Mesendoderm (in vitro differentiated cells): Measurements from ENCODE around the gene CFAP99.

Experiments
- DNase-seq: peaks from one replicate; pipeline ENCODE4 v3.0.0; 2013
- H2AK5ac ChIP-seq: 2 replicates; pipeline ENCODE4 v1.6.1; 2013; ENCODE audit warnings: low read length, inconsistent platforms
- H2BK120ac ChIP-seq: 2 replicates; pipeline ENCODE4 v1.6.1; 2013; ENCODE audit warnings: low read depth, mild to moderate bottlenecking, low read length, moderate library complexity, mixed read lengths
- H2BK15ac ChIP-seq: replicated peaks from 2 replicates; pipeline ENCODE4 v1.6.1; 2013; ENCODE audit warnings: low read depth, mild to moderate bottlenecking, moderate library complexity
- H2BK5ac ChIP-seq: 2 replicates; pipeline ENCODE4 v1.6.1; 2013; ENCODE audit warnings: low read length, inconsistent platforms
- H3K18ac ChIP-seq: 2 replicates; pipeline ENCODE4 v1.6.1; 2013; ENCODE audit warnings: mild to moderate bottlenecking, low read length, mixed read lengths
- H3K23ac ChIP-seq: one replicate; pipeline ENCODE4 v1.6.1; 2013; ENCODE audit warnings: low read length
- H3K27ac ChIP-seq: 2 replicates; pipeline ENCODE4 v1.5.1; 2013; ENCODE audit warnings: low read depth, mild to moderate bottlenecking, inconsistent platforms, low read length, moderate library complexity
- H3K27me3 ChIP-seq: 2 replicates; pipeline ENCODE4 v1.6.1; 2013; ENCODE audit warnings: low read length, control low read depth, mild to moderate bottlenecking, inconsistent platforms; ENCODE audit not compliant: insufficient read depth, poor library complexity
- H3K36me3 ChIP-seq: 2 replicates; pipeline ENCODE4 v1.6.1; 2013; ENCODE audit warnings: low read length, inconsistent platforms; ENCODE audit not compliant: control insufficient read depth, insufficient read depth
- H3K4ac ChIP-seq: one replicate; pipeline ENCODE4 v1.6.1; 2013; ENCODE audit warnings: low read depth, mild to moderate bottlenecking, low read length, moderate library complexity
- H3K4me1 ChIP-seq: 2 replicates; pipeline ENCODE4 v1.6.1; 2013; ENCODE audit warnings: low read depth, low read length, inconsistent platforms; ENCODE audit not compliant: control insufficient read depth
- H3K4me2 ChIP-seq: 2 replicates; pipeline ENCODE4 v1.6.1; 2013; ENCODE audit warnings: low read length
- H3K4me3 ChIP-seq: 2 replicates; pipeline ENCODE4 v1.5.1; 2013; ENCODE audit warnings: mild to moderate bottlenecking, low read length
- H3K56ac ChIP-seq: one replicate; pipeline ENCODE4 v1.6.1; 2013; ENCODE audit warnings: low read length
- H3K79me1 ChIP-seq: 2 replicates; pipeline ENCODE4 v1.6.1; 2013; ENCODE audit warnings: low read length, inconsistent platforms
- H3K79me2 ChIP-seq: 2 replicates; pipeline ENCODE4 v1.6.1; 2013; ENCODE audit warnings: mild to moderate bottlenecking, low read length; ENCODE audit not compliant: control insufficient read depth, insufficient read depth
- H3K9ac ChIP-seq: 2 replicates; pipeline ENCODE4 v1.6.1; 2013; ENCODE audit warnings: low read length, inconsistent platforms
- H4K5ac ChIP-seq: one replicate; pipeline ENCODE4 v1.6.1; 2013; ENCODE audit warnings: low read length
- H4K8ac ChIP-seq: one replicate; pipeline ENCODE4 v1.6.1; 2013; ENCODE audit warnings: low read depth, mild to moderate bottlenecking, control low read depth, low read length, moderate library complexity
- WGBS: extraction: QIAGEN DNeasy Blood & Tissue Kit; methylation state at CpG from one replicate; pipeline ENCODE4 v1.1.7; 2013; ENCODE audit warnings: low lambda C conversion rate, missing lambda C conversion rate; ENCODE audit not compliant: insufficient coverage; ENCODE audit errors: extremely low coverage; 5-methylcytosine and 5-hydroxymethylcytosine counted together

Gene CFAP99

DNA sequence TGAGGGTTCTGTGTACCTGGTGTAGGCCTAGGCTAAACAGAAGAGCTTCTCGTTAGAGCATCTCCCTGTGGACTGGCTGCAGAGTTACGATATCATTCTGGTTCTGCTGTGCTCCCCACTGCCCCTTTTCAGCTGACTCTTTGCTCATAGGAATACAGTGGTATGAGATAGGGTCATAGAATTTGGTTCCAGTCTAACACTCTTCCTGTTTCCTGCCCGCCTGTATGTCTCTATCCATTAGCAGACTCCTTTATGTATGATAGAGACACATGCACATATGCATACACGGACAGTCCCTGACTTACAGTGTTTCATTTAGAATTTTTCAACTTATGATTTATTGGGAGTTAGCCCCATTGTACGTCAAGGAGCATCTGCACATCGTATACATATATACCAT lies 65.4 kb downstream of the CFAP99 start:
- Histone ChIP-seq H3K18ac (no peak overlapping the region), H3K27me3 (no peaks in the 10 kb centered on the region), H4K5ac (no peak overlapping the region), H3K36me3 (no peaks in the 10 kb centered on the region), H3K56ac (no peak overlapping the region), H2BK15ac (no peak overlapping the region), H3K23ac (no peak overlapping the region), H4K8ac (no peak overlapping the region), H2BK120ac (no peak overlapping the region), H3K9ac (no peak overlapping the region), H3K79me2 (peaks cover 92% of the 10 kb centered on the region), H3K79me1 (peaks cover 21% of the 10 kb centered on the region), H2AK5ac (no peak overlapping the region), H3K4me1 (peaks cover 14% of the 10 kb centered on the region), H3K4me3 (no peak overlapping the region), H3K4me2 (no peak overlapping the region), H3K27ac (no peak overlapping the region), H2BK5ac (no peak overlapping the region), H3K4ac (no peak overlapping the region)
- WGBS = no CpG with 5 or more reads among the region's 6 CpGs
- DNase-seq = no peak

GRCh38 chr4:2484993-2485392 lies 66.2 kb downstream of the CFAP99 start:
- H3K79me2 ChIP-seq = peaks cover 92% of the 10 kb centered on the region
- no peak overlapping the region for H3K4me3 ChIP-seq
- no peak overlapping the region for H3K9ac ChIP-seq
- H3K23ac ChIP-seq = no peak overlapping the region
- peaks cover 16% of the 10 kb centered on the region for H3K4me1 ChIP-seq
- H3K36me3 ChIP-seq = peaks cover 2% of the 10 kb centered on the region
- no peak overlapping the region for H4K8ac ChIP-seq
- H4K5ac ChIP-seq = no peak overlapping the region
- no peaks in the 10 kb centered on the region for H3K27me3 ChIP-seq
- WGBS = no CpG with 5 or more reads among the region's 11 CpGs
- H2AK5ac ChIP-seq = no peak overlapping the region
- H3K4ac ChIP-seq = no peak overlapping the region
- H2BK5ac ChIP-seq = no peak overlapping the region
- no peak overlapping the region for H3K27ac ChIP-seq
- no peak overlapping the region for H2BK120ac ChIP-seq
- H3K18ac ChIP-seq = no peak overlapping the region
- H3K79me1 ChIP-seq = peaks cover 27% of the 10 kb centered on the region
- no peak for DNase-seq
- H3K56ac ChIP-seq = no peak overlapping the region
- no peak overlapping the region for H3K4me2 ChIP-seq
- H2BK15ac ChIP-seq = no peak overlapping the region

GRCh38 chr4:2485956-2486355 lies 67.2 kb downstream of the CFAP99 start:
- H3K4me3 ChIP-seq = no peak overlapping the region
- H3K79me2 ChIP-seq = peaks cover 92% of the 10 kb centered on the region
- H3K9ac ChIP-seq = no peak overlapping the region
- H3K4me1 ChIP-seq = peaks cover 16% of the 10 kb centered on the region
- H3K27ac ChIP-seq = no peak overlapping the region
- peaks cover 31% of the 10 kb centered on the region for H3K79me1 ChIP-seq
- H2BK15ac ChIP-seq = no peak overlapping the region
- H2BK5ac ChIP-seq = no peak overlapping the region
- H3K4me2 ChIP-seq = no peak overlapping the region
- H2BK120ac ChIP-seq = no peak overlapping the region
- no peak for DNase-seq
- no peak overlapping the region for H3K56ac ChIP-seq
- H2AK5ac ChIP-seq = no peak overlapping the region
- H4K8ac ChIP-seq = no peak overlapping the region
- no peak overlapping the region for H4K5ac ChIP-seq
- WGBS = no CpG with 5 or more reads among the region's 4 CpGs
- no peak overlapping the region for H3K23ac ChIP-seq
- H3K18ac ChIP-seq = no peak overlapping the region
- H3K27me3 ChIP-seq = no peaks in the 10 kb centered on the region
- peaks cover 2% of the 10 kb centered on the region for H3K36me3 ChIP-seq
- H3K4ac ChIP-seq = no peak overlapping the region

DNA sequence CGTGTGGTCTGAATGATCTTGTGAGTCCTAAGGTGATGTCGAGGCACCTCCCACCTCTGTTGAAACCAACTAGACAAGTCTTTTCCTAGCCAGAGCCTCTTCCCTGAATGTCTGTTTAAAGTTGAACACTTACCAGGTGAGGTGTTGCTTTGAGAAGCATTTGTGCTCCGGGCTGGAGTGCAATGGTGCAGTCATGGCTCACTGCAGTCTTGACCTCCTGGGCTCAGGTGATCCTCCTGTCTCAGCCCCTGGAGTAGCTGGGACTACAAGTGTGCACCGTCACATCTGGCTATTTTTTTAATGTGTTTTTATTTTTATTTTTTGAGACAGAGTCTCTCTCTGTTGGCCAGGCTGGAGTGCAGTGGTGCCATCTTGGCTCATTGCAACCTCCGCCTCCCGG lies 68.2 kb downstream of the CFAP99 start:
- Histone ChIP-seq H4K8ac (no peak overlapping the region), H3K79me2 (peaks cover 87% of the 10 kb centered on the region), H2BK5ac (no peak overlapping the region), H3K4me1 (peaks cover 15% of the 10 kb centered on the region), H3K23ac (no peak overlapping the region), H2BK120ac (no peak overlapping the region), H3K9ac (no peak overlapping the region), H3K27me3 (no peaks in the 10 kb centered on the region), H3K36me3 (peaks cover 5% of the 10 kb centered on the region), H3K56ac (no peak overlapping the region), H2AK5ac (no peak overlapping the region), H3K27ac (no peak overlapping the region), H3K18ac (no peak overlapping the region), H3K4me2 (no peak overlapping the region), H3K4me3 (no peak overlapping the region), H2BK15ac (no peak overlapping the region), H4K5ac (no peak overlapping the region), H3K79me1 (peaks cover 31% of the 10 kb centered on the region), H3K4ac (no peak overlapping the region)
- DNase-seq = no peak
- no CpG with 5 or more reads among the region's 6 CpGs for WGBS

DNA sequence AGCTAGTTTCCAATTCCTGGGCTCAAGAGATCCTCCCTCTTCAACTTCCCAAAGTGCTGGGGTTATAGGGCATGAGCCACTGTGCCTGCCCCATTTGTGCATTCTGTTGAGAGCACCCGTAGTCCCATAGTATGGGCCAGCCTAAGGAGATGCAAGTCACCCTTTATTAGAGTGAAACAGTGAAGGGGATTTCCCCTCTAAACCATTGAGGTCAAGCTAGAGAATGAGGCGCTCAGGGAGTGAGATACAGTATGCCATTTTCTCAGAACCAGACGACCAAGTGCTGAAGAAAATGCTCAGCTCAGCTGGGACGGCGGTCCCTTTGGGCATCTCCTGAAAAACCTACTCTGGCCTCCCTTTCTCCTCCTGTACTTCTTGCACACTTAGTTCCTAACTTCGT lies 68.9 kb downstream of the CFAP99 start:
- Histone ChIP-seq H3K36me3 (peaks cover 7% of the 10 kb centered on the region), H2BK5ac (no peak overlapping the region)

GRCh38 chr4:2489081-2489805 lies 70.5 kb downstream of the CFAP99 start:
- Histone ChIP-seq H3K79me2 (peaks cover 81% of the 10 kb centered on the region), H3K27me3 (no peaks in the 10 kb centered on the region), H3K56ac (peak overlapping the region; percentile 1), H3K27ac (no peak overlapping the region), H3K18ac (no peak overlapping the region), H3K4me2 (no peak overlapping the region), H3K4ac (no peak overlapping the region), H2AK5ac (no peak overlapping the region), H2BK15ac (no peak overlapping the region), H4K8ac (no peak overlapping the region), H4K5ac (no peak overlapping the region), H2BK5ac (no peak overlapping the region), H3K36me3 (peaks cover 13% of the 10 kb centered on the region), H3K23ac (no peak overlapping the region), H2BK120ac (no peak overlapping the region), H3K4me1 (peaks cover 13% of the 10 kb centered on the region), H3K4me3 (no peak overlapping the region), H3K79me1 (peaks cover 36% of the 10 kb centered on the region), H3K9ac (peak overlapping the region; percentile 9)
- no CpG with 5 or more reads among the region's 20 CpGs for WGBS
- peak; percentile 36 for DNase-seq

More for the DNA sequence above, 68.9 kb downstream of the CFAP99 start:
- H3K27ac ChIP-seq = no peak overlapping the region
- peaks cover 87% of the 10 kb centered on the region for H3K79me2 ChIP-seq
- no peak overlapping the region for H3K4ac ChIP-seq
- no peak overlapping the region for H2BK120ac ChIP-seq
- H3K18ac ChIP-seq = no peak overlapping the region
- H3K9ac ChIP-seq = no peak overlapping the region
- H3K27me3 ChIP-seq = no peaks in the 10 kb centered on the region
- no peak overlapping the region for H3K56ac ChIP-seq
- no peak for DNase-seq
- no CpG with 5 or more reads among the region's 6 CpGs for WGBS
- peaks cover 33% of the 10 kb centered on the region for H3K79me1 ChIP-seq
- H2BK15ac ChIP-seq = no peak overlapping the region
- H4K5ac ChIP-seq = no peak overlapping the region
- H3K4me2 ChIP-seq = no peak overlapping the region
- H2AK5ac ChIP-seq = no peak overlapping the region
- peaks cover 13% of the 10 kb centered on the region for H3K4me1 ChIP-seq
- no peak overlapping the region for H4K8ac ChIP-seq
- H3K23ac ChIP-seq = peak overlapping the region; percentile 17
- H3K4me3 ChIP-seq = no peak overlapping the region
